GM18868 (cell line): ENCODE data around the gene SPAG17.

ENCODE experiments used
- ATAC-seq: cut with Tn5 transposase; IDR thresholded peaks from one replicate; pipeline ENCODE4 v1.9.1; 2021; ENCODE audit warnings: mild to moderate bottlenecking, moderate library complexity; ENCODE audit not compliant: unreplicated experiment

SPAG17 gene

DNA sequence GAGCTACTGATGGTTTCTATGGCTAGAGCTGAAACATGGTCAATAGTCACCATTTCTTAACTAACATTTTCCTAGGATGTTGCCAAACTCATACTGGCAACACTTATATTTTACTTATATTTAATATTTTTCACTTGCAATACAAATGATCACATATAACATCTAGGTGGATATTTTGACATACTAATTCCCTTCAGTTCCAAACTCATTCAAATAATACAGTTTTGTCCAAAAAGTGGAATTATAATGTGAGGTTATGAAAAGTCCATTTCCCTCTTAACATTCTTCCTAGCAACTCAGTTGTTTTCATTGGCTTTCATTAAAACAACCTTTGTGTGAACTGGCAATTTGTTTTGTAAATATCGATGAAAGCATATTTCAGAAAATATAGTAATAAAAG, 16.0 kb downstream of the SPAG17 start:
- no peak for ATAC-seq

DNA sequence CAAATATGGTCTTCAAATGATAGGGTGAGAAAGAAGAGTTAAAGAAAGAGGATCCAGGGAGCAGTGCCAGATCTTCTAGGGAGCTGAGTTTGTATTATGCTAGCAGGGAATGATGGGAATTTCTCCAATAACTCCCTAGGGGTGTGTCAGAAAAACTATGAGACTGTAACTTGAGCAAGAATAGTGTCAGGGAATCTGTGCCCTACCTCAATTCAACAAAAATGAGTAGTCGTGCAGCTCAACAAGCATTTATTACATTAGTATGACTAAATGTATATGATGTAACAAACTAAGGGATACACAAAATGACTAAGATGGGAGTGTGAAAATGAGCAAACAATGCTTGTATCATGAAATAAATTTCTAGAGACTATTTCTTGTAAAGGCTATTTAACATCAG, 24.2 kb downstream of the SPAG17 start:
- no peak for ATAC-seq

DNA sequence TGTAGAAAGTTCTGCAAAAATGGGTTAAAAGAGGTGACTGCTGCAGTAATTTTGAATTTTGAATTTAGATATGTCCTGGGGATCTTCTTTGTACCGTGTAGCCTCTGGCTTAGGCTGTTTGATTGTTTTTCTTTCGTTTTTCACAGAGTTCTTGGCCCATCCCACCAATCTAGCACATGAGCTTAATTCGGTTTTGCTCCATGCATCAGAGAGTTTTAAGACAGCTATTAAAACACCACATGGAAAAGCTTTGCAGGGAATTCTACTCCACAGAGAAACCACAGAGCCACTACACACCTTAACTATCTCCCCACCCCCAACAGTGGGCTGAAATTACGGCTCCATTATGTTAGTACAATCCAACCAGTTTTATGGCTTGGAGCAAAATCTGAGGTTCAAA, 25.5 kb downstream of the SPAG17 start:
- no peak for ATAC-seq

DNA sequence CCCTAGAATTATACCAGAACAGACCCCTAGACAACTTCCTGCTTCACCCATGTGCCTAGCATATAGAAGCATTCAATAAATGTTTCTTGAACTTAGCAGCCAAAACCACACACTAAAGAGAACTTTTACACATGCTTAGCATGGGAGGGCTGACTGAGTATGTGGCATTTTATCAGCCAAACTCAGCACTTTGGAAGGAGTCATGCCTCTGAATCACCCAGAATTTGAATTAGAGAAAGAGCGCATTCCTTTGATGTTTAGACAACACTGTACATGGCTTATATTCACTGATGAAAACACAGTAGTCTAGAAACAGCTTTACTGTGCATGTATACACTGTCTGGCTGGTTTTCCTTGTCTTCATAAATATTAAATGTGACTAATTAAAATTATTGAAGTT, 26.1 kb downstream of the SPAG17 start:
- ATAC-seq, result no peak

DNA sequence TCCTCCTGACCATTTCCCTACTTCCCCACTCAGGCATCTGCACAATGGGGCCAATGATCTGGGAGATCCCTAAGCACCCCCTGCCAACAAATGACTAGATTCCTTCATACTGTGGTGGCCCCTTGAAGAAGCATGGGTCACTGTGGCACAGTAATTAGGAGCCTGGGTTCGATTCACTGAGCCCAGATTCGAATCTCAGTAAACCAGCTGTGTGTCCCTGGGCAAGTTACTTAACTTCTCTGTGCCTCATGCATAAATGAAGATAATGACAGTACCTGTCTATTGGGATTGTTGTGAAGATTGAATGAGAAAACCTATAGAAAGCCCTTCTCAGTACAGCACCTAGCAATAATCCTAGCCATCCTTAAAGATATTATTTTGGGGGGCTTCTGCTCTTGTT, 27.5 kb downstream of the SPAG17 start:
- ATAC-seq, result no peak

DNA sequence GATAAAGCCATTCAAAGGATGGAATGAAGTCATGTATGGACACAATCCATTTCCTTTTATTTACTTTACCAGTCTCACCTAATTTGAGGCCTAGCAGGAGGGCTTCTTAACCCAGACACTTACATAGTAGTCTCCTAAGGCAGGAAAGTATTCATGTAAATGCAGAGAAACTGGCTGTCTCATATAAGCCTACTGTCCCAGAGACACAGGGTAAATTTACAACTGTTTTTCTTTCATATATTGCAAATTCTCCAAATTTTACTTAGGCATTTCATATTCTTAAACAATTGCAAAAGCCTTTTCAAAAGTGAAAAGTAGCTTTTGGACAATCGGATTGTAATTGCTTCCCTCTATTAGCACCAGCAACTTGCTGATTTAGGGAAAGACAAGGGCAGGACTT, 29.9 kb downstream of the SPAG17 start:
- no peak for ATAC-seq

DNA sequence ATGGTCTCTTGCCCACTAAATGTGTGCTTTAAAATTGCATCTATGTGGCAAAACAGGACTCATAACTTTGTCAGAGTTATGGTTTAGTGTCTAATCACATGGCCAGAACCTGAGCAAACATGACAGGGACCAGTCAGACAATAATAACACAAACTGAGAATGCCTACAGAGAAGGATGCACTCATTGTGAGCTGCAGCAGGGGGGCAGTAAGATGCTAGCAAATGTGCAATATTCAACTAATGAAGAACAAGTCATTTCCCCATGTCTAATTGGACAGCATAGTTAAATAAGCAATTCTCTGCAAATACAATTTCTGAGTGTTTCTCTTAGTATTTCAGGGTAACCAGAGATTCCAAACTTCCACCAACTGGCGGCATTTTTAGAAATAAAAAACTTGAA, 30.8 kb downstream of the SPAG17 start:
- peak; percentile 77 for ATAC-seq

DNA sequence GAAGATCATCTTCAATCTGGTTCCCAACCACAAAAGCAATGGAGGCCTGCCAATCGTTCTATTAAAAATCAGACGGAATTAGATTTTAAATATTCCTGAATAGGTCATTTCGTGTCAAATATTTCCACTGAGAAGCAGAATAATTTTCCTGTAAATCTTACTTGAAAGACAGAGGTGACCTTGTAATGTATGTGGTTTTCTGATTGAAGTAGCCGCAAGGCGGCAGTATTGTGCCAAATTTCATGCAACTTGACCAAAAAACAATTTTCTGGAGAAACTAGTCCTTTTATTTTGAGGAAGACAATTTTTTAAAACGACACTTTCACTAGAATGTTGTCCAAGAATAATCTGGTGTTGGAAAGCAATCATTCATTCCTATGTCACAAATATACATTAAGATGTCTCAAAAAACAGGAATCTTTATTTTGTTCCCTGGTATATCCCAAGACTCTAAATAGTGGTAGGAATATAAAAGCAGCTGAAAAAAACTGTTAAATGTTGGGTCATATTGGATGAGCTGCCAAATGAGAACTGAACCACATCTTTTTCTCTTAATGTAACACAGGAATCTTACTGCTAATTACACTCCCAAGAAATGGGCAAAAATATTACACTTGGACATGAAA, 33.6 kb downstream of the SPAG17 start:
- peak; percentile 40 for ATAC-seq

DNA sequence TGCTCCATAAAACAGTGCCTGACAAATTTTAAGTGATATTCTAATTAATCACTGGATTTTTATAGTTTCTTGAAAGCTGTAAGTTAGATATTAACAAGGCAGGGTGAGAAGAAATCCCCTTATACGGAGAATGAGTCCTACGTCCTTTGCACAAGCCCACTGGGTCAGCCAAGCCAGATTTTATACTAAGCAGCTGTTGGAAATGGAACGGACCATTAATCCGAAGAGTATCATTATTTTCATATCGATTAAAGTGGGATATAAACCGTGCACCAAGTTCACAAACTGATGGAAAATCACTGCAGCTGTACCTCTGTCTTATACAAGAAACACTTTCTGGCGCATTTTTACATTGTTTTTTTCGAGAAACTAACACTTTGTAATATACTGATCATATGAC, 35.2 kb downstream of the SPAG17 start:
- ATAC-seq, result no peak

DNA sequence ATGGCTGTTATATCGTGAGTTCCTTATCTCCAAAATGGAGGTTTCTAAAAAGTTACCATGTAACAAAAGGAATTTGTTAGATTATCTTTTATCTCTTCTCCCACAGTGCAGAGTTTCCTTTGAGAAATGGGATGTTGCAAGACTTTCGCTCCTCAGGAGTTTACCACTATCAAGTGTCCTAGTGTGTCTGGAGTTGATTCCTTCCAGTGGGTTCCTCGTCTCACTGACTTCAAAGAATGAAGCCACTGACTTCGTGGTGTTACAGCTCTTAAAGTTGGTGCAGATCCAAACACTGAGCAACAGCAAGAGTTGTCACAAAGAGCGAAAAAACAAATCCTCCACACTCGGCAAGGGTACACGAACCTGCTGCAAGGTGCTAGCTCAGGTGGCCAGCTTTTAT, 37.0 kb downstream of the SPAG17 start:
- no peak for ATAC-seq

DNA sequence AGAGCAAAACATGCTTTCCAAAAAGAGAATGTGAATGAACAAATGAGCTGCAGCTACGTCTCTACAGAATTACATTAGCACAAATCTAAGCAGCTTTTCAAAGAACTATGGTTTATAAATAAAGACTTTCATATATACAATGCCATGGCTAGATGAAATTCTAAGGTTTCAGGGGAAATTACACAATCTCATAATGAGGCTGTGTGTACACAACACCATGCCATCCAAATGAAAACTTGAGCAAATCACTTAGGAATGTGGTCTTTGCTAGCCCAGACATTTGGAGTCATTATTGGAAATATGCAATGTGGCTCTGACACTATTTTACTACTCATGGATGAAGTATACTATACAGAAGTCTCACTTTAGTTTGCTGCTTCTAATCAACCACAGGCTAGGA, 37.5 kb downstream of the SPAG17 start:
- ATAC-seq, result no peak

DNA sequence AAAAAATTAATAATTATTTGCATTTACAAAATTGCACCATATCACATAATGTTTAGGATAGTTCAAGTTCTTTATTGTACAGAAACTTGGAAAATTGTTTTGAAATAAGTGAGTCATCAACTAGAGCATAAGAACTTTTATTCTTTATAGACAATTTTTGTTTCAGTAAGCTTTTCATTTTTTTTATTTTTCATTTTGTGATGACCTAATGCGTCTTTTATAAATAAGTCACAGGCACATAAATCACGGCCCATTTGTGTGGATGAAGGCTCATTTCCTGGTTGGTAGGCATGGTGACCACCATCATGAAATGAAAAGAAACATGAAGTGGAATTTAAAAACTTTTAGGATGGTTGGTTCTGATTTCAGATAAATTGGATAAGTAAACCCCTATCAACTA, 39.3 kb downstream of the SPAG17 start:
- no peak for ATAC-seq

DNA sequence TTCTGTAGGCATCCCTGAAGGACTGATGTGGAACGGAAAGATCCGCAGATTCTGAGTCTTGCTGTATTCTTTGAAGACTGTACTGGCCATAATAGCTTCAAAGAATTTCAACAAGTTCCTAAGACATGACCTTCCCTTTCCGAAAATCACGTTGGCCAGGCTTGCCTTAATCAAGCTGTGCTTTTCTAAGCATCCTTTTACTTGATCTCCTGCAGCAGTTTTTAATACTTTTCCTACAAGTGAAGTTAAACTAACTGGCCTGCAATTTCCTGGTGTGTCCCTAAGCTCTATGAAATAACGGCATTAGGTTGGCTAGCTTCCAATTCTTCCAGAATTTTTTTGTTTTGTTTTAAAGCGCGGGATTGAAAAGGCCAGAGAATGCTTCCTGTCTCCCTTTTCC, 40.3 kb downstream of the SPAG17 start:
- ATAC-seq, result no peak

DNA sequence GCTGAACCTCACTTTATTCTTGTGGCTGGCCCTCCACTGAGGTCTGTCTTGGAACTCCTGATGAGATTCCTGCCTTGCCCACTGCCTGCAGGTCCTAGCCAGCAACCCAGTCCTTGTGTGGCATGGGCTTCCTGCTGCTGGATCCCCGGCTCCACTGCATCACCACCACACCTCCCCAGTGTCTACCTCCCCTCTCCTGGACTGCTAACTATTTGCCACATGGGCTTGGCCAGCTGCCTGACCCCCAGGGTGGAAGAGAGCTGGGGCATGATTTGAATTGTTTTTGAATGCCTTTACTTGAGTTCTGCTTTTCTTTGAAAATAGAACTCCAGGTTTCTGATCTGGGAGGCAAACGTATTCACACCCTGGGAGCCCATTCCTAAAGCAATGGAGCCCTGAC, 41.2 kb downstream of the SPAG17 start:
- ATAC-seq, result no peak

DNA sequence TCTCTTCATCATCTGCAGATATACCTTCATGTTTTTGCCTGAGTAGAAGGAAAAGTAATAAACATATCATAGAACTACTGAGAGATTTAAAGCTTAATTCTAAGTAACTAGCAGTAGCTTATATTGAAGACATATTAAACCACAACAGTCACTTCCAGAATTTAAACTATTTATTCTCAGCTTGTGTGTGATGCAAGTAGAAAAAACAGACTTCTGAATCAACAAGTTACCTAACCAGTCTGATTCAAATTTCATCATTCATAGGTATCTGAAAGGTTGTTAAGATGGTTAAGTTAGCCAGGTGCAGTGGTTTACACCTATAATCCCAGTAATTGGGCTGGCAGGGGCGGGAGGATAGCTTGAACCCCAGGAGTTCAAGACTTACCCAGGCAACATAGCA, 41.9 kb downstream of the SPAG17 start:
- ATAC-seq, result no peak

DNA sequence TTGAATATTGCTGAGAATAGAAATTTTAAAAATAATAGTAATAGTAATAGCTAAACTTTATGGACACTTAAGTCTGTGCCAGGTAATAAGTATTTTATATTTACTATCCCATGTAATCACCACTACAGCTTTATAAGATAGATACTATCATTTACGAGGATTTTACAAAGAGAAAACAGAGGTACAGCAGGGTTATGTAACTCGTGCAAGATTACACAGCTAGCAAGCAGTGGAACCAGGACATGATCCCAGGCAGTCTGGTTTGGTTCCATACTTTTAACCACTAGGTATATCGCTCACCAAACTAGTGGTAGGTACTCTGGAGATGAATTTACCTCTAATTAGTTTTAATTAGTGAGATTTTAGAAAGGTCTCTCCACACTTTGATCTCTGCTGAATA, 42.5 kb downstream of the SPAG17 start:
- ATAC-seq, result no peak

DNA sequence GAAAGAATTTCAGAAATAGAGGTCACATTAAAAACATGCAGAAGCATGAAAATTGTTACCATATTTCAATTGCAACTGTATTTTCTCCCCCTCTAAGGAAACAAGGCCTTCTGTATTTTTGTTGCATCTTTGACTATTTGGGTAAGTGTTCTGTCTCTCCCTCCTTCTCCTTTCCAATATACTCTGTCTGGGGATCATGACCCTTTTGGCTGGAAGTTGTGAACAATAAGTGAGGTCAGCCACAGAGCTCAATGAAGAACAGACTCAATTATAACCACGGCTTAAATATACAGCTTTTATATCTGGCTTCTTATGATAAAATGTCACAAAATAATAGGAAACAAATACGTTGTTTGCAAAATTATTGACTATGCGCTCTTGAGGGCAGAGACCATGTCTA, 47.1 kb downstream of the SPAG17 start:
- no peak for ATAC-seq

DNA sequence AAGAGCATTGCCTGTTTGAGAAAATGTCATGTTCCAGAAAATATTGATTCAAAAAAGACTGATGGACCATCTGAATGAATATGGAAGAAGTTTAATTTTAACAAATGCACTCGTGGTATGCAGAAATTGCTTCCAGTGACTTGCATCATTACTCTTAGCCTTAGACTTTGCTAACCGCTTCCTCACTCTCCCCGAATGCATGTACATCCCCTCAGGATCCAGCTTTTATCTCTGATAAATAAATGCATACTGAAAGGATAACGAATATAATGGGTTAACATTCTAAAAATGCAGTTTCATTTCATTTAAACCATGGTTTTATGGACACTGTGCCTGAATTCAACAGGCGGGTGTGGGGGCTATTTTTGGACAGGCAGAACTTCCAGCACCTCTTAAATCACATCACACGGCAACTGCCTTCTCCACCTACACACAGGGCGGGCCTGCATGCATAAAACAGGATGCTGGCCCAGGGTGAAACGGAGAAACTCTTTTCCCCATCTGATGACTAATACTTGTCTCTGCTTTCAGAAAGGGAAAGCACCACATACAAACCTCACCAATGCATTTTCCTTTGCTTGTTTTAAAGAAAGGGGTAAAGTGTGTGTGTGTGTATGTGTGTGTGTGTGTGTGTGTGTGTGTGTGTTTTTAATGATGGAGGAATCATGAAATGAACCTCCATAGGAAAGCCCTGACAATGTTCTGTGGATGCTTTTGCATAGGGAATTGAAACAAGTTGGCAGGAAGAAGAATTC, 48.7 kb downstream of the SPAG17 start:
- peak; percentile 100 for ATAC-seq

DNA sequence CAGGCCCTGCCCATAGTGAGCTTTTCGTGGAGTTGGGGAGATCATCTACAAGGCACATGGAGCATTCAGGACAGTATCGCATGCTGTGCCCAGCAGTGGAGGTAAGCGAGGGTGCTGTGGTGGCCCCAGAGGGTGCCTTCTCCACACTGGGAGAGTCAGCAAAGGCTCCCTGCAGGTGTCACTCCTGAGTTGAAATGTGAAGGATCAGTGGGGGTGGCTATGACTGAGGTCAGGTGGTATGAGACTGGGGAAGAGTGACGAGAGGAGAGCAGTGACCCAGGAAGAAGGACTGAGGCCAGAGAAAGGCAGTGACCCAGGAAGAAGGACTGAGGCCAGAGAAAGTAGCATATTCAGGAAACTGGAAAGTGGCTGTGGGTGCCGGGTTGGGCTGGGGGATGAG, 53.0 kb downstream of the SPAG17 start:
- no peak for ATAC-seq

DNA sequence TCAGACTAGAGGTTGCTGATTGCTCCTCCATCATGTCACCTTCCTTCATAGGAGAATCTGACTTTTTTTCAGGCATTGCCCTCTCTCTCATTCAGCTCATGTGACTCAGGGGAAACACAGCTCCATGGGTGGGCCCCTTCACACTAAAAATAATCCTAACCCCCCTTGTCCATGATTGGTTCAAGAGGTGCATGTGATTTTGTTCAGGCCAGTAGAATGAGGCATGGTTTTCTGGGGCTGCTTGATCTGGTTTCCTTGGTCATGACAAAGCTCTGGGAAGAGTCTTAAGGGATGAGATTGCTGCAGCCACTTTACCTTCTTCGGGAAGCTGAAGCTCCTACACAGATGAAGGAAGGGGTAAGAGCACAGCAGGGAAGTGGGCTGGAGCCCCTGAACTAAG, 56.3 kb downstream of the SPAG17 start:
- no peak for ATAC-seq

DNA sequence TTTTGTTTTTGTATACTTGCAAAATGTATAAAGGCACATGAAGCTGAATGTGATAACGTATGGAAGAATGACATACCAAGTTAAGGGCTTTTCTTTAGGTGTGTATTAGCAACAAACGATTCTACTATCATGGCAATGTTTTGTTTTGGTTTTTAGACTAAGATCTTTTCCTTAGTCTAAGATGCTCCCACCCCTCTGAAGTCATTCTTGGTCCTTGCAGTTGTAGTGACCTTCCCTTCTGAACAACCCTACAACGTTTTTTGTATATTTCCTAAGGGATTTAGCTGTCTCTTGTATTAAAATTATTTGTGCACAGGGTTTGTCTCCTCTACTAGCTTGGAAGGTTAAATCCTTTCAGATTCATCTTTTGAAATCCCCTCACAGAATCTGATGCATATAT, 61.0 kb downstream of the SPAG17 start:
- no peak for ATAC-seq

DNA sequence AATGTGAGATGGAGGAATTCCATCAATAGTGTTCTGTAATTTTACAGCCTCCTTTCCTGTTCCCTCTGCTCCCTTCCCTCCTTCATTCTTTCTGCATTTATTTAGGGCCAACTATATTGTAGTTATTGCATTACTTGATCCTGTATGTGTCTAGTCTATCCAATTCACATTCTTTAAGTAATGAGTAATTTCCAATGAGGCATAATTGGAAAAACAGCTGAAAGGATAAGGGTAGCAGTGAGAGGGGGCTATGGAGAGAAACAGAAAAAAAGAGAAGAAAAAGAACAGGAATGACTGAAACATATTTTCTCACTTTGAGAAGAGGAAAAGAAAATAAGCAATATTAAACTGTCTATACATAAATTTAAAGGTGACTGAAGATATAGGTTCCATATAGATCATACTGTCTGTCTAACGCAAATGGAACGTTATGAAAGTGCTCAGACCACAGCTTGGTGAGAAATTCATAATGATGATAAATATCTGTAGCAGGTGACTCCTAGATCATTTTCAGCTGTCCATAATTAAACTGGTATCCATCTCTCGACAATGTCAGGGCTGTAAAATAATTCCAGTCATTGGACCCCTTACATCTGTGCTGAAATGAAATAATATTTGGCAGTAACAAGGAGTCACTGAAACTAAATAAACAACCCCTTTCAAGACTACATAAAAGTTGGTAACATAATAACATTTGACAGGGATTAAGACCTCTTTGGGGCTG, 61.8 kb downstream of the SPAG17 start:
- no peak for ATAC-seq
